HG03460 (cell line): ENCODE results near the gene ACSL3.
"Not testable (repeated sequence)": the region's sequence is repeated elsewhere in the genome, so short reads cannot be mapped to it uniquely, and the experiment has no call there.

Source experiments
- ATAC-seq: cut with Tn5 transposase; IDR thresholded peaks from one replicate; pipeline ENCODE4 v1.9.1; 2021; ENCODE audit not compliant: unreplicated experiment

ACSL3 gene

GRCh38 chr2:222860740-222861410, at the start of gene ACSL3:
Gene ACSL3, plus strand, starts transcription at chr2:222861036. Its CDS starts 47,737 bp downstream, at chr2:222908773.
- peak; percentile 97 for ATAC-seq

GRCh38 chr2:222811828-222812227, 49.0 kb upstream of the ACSL3 start:
- ATAC-seq: no peak

DNA sequence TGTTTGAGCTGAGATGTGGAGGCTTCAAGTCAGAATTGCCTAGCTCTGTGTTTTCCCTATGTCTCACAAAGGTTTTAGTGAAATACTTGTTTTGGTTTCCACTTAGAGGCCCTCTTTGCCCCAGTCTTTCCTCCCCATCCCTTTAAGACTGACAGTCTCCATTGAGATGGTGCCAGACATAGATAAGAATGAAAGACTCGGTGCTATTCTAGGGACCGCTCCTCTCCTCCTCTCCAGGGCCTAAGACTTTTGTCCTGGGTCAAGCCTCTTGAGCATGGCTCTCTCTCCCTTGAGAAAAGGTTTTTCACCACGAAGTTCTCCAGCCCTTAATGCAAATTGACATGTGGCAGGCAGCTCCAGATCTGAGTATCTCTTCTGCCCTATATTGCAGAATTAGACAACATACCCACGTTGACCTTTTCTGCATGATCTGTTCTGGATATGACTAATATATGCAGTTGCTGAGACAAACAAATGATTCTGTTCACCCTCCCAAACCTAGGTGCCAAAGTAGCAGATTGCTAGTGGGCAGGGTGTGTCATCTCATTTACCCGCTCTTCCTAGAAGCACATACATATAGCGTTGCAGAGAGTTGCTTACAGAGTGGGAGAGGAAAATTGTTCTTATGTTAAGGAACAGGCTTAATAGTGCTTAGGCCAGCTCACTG, 47.5 kb upstream of the ACSL3 start:
- peak; percentile 93 for ATAC-seq

DNA sequence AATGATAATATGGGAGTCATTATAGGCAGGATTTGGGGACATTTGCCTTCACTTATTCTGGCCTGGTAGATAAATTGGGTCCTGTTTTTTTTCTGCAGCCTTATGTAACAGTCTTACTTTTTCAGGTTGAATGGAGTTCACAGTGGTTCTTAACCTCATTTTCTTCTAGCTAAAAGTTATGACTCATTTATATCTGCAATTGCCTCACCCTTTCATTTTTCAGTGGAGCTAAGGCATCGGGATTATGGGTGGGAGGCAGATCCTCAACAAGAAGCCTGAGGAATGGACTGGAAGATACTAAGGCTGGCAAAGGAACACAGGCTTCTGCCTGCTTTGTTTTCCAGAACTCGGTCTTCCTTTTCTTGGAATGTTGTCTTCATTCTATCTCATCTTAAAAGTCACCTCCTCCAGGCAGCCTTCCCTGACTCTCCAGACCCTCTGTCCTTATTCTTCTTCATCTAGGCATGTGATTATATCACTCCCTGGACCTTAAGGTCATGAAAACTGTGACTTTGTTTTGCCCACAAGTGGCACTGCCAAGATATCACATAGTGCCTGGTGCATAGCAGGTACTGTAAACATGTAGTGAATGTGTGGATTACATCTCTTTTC, 41.0 kb upstream of the ACSL3 start:
- ATAC-seq: no peak

GRCh38 chr2:222823183-222823930, 37.5 kb upstream of the ACSL3 start:
- ATAC-seq: no peak

GRCh38 chr2:222825031-222825430, 35.8 kb upstream of the ACSL3 start:
- ATAC-seq: no peak

DNA sequence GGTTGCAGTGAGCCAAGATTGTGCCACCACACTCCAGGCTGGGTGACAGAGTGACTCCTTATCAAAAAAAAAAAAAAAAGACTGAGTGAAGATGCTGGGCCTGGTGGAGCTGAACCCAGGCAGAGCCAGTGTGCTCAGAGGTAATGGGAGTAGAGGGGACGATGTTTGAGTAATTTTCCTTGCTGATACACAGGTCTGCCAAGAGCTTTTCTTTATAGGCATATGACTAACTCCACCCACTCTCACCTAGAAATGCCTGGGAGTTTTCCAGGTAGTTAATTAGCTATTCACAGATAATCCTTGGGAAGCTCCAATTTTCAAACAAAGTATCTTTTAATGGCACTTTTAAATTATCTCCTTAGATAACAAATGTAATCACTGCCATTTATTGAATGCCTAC, 33.4 kb upstream of the ACSL3 start:
- ATAC-seq: no peak

GRCh38 chr2:222828572-222828971, 32.3 kb upstream of the ACSL3 start:
- no peak for ATAC-seq

DNA sequence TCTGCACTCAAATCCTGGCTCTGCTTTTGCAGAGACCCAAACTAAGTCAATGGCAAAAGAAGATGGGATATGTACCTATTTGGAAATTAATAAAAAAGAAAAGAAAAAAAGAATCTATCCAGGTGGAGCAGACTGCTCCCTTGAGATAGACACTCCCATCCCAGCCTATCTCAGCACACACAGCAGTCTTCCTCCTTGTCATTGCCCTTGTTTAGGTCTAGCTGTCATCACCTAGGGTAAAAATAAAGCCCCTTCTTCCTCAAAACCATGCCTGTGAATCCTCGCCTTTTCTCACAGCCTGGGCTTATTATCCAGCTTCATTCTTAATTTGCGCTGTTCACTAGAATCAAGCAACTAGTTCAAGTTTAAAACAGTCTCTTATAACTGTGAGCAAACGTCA, 30.7 kb upstream of the ACSL3 start:
- no peak for ATAC-seq

- ATAC-seq: no peak
Measured at GRCh38 chr2:222833410-222833809, 27.4 kb upstream of the ACSL3 start.

- ATAC-seq: no peak
Measured at GRCh38 chr2:222835143-222835822, 25.6 kb upstream of the ACSL3 start.

DNA sequence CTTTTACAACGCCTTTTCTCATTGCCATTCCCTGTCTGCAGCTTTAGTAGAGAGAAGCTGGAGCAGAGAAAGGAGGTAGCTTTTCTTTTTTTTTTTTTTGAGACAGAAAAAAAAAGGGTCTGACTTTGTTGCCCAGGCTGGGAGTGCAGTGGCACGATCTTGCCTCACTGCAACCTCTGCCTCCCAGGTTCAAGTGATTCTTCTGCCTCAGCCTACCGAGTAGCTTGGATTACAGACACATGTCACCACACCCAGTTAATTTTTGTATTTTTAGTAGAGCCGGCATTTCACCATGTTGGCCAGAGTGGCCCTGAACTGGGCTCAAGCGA, 25.0 kb upstream of the ACSL3 start:
- no peak for ATAC-seq

DNA sequence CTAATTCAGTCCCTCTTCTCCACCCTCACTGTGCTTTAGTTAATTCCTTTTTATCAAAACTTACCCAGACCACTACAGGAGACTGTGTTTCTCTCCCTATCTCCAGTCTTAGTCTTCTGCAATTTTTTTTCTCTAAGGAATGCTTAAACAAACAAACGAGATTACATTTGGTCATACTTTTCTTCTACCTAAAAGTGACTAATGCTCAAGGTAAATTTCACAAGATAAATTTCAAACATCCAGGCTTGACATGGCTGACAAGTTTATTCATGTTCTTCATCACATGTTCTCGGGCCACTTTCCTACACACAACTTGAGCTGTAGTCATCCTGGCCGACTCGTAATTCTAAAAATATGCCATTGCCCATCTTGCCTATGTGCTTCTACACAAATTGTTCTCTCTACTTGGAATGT, 23.2 kb upstream of the ACSL3 start:
- ATAC-seq: no peak

GRCh38 chr2:222840060-222840802, 20.6 kb upstream of the ACSL3 start:
- no peak for ATAC-seq

DNA sequence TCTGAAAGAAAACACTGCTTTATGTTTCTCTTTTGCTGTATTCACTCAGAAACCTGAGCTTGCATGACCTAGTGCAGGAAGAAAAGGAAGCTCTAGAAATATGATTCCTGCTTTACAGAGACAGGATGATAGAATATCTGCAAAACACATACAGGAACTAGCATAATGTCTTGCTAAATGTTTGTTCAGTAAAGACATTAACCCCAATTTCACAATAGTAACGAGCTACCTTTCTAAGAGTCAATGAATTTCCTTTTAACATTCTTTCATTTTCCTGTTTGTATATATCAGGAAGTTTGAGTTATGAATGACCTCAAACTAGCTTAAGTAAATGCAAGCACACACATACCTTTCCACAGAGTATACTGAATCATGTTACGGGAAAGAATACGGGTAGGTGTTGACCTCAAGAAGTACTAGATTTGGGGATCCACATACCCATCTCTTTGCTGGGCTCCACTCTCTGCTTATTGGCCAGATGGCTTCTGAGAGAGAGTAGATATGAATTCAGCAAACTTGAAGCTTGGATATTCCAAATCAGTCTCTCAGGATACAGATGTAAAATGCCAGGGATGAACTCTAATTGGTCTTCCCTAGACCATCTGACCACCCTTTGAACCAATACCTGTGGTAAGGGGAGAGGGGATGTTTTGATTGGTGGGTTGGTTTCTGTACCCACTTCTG, 18.2 kb upstream of the ACSL3 start:
- ATAC-seq: no peak

DNA sequence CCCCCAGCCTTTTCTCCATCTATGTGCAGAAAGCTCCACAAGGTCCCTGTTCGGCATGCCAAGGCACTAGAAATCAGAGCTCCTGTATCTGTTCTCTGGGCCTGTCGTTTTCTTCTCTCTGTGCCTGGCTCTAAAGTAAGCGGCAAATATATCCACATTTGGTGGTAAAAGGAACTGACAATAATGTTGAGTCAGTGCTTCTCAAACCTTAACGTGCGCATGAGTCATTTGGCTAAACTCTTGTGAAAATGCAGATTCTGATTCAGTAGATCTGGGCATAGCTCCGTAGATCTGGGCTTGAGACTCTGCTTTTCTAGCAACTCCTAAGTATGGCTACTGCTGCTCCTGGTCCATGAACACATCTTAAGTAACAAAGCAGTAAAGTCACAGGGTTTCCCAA, 16.5 kb upstream of the ACSL3 start:
- no peak for ATAC-seq

DNA sequence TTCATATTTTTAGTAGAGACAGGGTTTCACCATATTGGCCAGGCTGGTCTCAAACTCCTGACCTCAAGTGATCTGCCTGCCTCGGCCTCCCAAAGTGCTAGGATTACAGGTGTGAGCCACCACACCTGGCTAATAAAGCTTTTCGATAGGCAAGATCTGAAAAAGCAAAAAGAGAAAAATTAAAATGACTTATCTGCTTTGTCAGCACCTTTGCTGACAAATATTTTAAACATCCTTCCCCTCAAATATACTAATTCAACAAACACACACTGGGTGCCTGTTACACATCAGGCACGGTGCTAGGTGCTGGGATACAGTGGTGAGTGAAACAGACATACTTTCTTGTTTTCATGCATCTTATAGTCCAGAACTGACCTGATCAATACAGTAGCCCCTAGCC, 15.5 kb upstream of the ACSL3 start:
- not testable (repeated sequence) for ATAC-seq

DNA sequence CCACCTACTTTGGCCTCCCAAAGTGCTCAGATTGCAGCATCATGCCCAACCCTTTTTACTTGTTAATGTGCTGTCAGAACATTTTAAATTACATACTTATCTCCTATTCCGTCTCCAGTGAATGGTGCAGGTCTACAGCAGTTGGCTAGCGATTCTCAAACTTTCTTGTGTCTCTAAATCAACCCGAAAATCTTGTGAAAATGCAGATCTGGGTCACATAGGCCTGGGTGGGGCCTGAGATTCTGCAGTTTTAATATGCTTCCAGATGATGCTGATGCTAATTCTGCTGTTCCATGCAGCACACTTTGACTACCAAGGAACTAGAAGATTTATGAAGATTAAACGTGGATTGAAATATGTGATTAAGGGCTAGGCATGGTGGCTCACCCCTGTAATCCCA, 14.8 kb upstream of the ACSL3 start:
- no peak for ATAC-seq

DNA sequence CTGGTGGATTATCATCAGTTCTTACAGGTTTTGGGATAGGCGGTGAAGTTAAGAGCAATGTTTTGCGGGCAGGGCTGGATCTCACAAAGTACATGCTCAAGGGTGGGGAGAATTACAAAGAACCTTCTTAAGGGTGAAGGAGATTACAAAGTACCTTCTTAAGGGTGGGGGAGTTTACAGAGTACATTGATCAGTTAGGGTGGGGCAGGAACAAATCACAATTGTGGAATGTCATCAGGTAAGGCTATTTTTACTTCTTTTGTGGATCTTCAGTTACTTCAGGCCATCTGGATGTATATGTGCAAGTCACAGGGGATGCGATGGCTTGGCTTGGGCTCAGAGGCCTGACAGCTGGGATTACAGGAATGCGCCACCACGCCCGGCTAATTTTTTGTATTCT, 12.8 kb upstream of the ACSL3 start:
- ATAC-seq: not testable (repeated sequence)

DNA sequence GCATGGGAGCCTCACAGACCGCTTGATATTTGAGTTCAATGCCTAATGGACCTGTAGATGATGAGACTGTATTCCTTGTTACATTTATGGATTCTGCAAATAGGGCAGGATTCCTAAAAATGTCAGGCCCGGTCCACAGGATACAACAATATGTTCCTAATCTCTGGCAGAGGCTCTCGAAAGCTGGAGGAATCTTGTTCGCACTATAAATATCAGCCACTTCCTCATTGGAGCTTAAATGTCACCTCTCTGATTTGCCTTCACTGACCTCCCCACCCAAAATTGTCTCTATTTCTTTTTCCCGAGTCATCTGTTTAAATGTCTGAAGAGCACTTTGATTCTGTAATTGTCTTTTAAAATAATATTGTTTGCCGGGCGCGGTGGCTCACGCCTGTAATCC, 12.0 kb upstream of the ACSL3 start:
- no peak for ATAC-seq
